NCI-H1930 (cell line): ENCODE results near the gene PPP1R17.

Experiments
- DNase-seq, 2 experiments: peaks; one replicate each; lab custom pipeline; 2025; lab: John Stamatoyannopoulos, UW

Gene PPP1R17

DNA sequence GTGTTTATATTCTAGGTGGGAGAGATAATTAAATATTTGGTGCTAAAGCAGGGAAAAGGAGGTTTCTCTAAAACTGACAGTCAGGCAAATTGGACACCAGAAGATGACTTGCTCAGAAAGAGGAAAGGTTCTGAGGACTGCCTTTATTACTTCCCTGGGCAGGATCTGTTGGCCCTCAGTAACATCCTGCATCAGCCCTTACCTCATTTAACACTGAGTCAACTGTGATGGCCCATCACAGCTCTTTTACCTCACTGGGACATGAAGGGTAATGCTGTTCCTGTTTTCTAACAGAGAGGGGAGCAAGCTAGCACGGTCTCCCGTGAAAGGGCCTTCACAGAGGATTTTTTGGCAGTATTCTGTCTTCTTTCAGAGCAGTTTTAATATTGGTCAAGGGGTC lies 12.0 kb downstream of the PPP1R17 start:
- DNase-seq, result no peak

DNA sequence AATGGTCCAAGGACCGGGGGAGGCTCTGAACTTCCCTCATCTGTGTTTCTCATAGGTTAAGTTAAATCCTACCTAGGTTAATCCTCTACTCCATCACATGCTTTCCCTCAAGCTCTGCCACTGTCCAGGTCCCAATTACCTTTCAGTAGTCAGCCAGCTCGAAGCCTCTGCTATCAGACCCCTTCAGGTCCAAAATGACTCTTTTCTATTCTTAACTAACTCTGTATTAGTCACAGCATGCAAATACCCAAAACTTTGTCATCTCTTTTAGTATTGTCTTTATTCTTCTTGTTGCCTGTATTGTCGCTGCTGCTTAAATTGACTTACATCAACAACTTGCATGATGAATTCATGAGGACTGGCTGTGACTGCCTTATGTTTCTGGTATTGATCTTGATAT lies 15.3 kb downstream of the PPP1R17 start:
- no peak for DNase-seq

DNA sequence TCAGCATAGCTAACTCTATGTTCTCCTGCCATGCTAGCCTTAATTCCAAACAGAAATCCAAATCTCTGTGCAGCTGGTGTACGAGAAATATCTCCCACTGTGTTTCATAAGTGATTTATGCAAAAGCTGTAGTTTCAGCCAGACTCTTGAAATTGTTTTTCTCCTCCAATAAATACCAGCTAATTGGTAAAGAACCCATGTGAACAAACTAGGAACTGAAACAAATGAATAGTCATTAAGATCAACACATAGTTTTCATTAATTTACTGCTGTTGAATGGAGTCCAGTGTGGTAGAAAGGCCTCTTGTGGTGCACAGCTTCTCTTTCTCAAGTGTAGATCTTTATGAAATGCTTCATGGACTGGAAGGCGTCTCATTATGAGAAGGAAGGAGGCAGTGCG lies 18.4 kb downstream of the PPP1R17 start:
- no peak for DNase-seq

DNA sequence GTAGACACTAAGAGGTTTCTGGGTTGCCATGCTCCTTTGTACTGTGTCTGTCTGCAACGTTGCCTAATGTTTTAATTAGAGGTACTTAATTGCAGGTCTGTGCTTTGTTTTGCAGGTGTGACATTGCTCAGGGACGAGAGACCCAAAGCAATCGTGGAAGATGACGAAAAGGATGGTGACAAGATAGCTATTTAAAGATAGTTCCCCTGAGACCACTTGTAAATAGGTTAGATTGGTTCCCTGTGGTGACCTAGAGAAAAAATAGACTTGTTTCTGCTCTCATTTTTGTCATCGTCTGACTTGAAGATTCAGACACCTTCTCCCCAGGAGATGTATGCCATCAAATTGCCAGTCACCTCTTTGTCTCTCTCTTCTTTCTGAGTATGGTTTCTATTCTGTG lies 20.1 kb downstream of the PPP1R17 start:
- no peak for DNase-seq

DNA sequence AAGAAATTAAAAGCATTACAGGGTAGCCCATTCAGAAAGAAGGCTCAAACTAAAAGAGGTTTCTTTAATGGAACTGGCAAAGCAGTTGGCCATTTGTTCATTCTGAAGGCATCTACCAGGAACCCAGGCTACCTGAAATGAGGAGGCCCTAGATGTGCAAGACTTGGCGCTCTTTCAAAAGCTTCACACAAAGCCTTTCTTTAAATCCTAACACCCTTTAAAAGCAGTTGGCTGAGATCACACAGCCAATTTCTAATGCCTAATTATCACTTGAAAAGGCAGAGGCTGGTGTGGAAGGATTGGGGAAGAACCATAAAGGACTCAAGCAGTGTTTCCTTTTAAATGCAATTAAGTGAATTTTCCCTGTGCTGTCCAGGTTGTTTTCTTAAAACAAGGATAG lies 23.2 kb downstream of the PPP1R17 start:
- no peak for DNase-seq

DNA sequence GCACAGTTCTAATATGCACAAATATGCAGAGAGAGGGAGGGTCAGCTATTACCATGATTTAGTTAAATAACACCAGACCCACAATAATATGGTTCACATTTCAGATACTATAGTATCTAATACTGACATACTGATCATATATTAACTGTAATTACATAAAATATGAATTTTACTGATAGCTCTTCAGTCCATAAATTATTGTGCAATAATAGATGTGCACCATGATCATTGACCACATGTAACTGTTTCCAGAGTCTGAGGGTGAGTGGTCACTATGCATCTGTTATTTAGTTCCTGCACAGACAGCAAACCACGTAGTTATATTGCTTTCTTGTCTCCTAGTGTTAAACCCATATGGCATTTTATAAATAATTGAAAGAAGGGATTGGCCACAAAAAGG lies 29.3 kb downstream of the PPP1R17 start:
- no peak for DNase-seq

DNA sequence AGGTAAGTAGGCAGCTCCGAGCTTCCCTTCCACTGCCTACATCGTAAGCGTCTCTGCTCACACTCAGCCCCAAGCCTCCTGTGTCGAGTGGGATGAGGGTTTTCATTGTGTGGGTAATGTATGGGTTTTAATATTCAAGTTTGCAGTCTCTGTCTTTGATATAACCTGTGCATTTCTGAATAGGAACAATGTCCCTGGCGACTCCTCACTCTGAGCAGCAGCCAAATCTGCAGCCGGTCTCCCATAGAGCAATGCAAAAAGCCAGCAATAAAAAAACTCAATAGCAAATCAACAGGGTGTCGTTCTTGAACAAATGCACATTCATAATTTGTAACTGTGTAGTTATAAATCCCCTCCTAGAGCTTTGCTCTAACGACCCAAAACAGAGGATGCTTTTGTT lies 33.4 kb downstream of the PPP1R17 start:
- DNase-seq, result no peak

DNA sequence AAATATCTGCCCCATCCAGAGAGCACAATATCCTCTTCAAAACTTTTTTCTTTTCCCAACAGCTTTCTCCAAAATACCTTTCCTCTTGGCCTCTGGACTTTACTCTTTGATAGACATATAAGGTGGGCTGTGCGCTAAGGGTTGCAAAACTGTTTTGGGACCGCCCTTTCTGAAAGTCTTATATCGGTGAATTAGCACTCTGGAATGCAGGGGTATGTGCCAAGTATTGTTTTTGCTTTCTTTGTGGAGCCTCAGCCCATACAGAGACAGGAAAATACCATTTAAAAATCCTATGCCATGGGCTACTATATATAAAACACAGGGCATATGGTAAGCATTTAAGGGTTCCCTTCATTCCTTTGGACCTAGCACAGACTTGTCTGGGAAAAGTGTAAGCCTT lies 37.7 kb downstream of the PPP1R17 start:
- DNase-seq, result no peak

DNA sequence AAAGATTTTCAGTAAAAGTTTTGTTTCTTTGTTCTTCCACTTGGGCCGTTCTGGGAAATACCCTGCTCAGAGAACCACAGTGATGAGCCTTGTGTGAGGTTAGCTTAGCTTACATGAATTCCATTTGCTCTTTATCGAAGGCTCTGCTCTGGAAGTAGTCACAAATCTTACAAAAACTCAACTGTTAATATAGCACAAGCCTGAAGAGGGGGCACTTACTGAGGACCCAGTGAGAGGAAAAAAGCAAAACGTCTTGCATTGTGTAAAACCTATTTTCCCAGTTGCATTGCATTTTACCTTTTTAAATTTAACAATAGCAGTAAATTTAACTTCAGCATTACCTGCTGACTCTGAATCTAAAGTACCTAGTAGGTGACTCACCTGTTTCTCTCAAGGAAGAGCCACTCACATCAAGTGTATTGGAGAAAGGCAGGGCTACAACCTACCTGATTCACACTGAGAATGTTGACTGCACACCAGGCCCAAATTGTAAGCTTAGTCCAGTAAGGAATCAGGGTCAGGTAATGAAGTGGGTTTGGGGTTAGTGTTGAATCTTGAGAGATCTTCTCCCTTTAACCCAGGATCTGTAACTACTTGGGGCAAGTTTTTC lies 42.3 kb downstream of the PPP1R17 start:
- DNase-seq, result no peak

DNA sequence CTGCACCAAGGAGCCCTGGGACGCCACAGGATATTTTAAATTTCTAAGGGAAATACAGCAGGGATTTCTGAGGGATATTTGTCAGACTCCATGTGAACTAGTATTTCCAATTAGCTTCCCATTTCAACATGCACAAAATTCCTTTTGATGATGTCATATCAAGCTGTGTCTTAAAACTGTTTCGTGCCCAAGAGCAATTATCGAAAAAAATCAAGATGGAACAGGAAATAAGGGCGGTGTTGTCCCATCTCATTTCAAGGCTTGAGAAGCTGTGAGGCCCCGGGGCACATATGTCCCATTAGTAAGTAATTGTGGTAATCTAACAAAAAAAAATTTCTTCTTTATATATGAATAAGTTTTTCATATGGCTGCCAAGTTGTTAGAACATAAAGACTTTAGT lies 47.4 kb downstream of the PPP1R17 start:
- no peak for DNase-seq

DNA sequence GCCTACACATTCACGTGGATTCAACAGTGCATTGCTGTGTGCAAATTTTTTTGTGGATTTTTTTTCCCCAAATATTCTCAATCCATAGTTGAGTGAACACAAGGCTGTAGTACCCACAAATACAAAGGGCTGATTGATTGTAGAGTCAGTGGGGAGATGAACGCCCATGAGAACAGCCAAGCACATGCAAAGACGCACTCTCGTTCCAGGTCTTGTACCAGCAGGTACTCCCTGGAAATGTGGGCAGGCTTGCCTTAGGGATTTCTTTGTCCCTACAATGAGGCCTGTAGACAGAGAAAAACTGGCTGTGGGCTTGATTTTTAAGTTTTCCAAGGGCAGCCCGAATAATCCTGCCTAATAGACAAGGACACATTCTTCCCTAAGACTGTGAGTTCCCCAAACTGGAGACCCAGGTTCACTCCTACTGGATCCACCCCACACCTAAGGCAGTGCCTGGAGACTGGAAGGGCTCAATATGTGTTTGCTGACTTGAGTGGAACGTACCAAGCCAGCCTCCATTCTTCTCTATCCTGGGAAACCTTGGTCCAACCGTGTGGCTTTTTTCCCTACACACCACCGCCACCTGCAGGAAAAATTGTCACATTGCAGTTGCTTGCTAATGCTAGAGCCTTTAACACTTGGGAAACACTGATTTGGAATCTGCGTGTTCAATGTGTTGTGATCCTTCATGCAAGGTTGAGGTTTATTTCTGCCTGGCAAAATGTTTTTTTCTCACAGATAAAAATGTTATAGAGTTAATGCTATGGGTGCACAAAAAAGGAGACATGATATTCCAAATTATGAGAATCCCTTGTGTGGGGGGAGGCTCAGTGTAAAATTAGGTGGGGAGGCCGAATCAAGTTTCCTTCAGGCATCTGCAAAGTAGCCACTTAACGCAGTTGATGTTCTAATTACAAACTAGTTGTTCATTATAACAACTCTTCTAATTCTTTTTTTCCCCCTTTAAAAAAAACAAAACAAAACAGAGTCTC lies 49.3 kb downstream of the PPP1R17 start:
- DNase-seq, result peak; percentile 54 to 62

DNA sequence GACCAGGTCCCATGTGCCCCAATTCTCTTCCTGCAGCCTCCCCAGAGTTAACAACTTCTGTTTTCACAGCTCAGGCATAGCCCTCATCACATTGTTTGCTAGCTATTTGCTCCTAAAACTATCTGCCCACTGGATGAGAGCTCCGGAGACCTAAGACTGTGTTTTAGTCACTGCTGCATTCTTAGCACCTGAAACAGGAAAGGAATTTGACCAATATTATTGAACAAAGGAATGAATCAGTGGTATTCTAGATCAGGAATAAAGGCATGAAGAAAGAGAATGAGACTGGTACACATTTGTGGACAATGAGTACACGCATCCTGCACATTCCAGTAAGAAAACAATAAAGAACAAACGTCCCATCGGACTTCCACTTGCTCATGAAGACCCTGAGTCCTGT lies 54.8 kb downstream of the PPP1R17 start:
- no peak for DNase-seq

DNA sequence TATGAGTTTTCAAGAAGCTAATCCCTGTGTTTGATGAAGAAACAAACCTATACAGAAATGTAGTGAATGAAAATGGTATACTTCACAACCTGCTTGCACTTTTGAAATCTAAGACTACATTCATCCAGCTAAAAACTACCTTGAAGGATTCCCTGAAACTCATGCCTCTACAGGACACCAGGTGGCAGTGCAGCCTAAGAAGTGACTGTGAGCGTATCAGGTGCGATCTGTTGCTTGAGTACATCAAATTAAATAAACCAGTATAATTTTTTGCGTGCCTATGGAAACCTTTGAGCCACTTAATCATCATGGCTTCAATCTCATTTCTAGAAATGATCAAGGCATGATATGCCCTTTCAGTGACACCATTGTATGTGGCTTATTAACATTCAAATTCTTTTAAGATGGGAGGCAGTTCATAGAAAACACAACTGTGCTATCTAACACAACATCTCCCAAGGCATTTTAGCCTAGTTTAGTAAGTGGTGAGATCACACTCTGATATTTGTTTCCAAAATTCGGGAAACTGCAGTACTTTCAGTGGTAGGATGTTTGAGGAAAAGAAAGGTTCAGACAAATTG lies 57.4 kb downstream of the PPP1R17 start:
- peak; percentile 3 to 47 for DNase-seq

DNA sequence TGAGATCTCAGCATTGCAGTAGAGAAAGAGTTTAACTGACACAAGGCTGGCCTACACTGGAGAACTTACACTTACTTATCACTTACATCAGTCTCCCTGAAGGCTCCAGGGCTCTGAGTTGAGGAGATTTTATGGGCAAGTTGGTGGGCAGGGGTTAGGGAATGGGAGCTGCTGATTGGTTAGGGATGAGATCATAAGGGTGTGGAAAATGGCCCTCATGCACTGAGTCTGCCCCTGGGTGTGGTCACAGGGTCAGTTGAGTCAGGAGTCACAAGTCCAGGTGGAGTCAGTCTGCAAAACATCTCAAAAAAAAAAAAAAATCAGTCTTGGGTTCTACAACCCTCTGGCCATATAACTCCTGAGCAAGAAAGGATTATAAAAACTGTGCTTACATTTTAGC lies 60.5 kb downstream of the PPP1R17 start:
- DNase-seq, result no peak

DNA sequence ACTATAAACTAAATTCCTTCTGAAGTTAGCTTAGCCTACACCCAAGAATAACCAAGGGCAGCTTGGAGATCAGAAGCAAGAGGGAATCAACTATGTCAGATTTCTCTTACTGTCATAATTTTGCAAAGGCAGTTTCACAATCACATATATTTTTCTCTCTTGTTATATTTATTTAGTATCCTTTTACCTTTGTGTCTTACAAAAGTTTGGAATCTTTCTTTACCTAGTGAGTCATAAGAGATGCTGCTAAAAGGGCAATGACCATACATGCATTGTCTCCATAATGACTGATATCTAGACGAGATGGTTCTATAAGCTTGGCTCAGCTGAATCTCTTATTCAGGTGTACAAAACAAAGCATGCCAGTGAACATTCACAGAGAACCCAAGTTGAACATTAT lies 61.1 kb downstream of the PPP1R17 start:
- DNase-seq, result no peak

DNA sequence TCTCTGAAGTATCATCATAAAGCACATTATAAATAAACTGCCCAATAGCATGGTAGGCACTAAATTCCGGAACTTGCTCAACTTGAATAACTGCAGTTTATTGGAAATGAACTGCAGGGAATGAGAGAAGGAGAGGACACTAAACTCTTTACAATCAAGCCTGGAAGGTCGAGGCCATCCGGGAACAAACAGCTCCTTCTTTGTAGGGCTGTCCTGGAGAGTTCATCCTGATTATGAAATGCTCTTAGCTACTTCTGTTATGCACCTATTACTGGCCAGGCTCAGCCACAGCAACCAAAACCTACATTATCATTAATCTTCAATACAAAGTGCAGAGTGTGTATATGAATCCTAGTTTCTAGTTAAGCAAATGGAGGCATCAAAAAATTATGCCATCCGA lies 64.7 kb downstream of the PPP1R17 start:
- no peak for DNase-seq
